GM12873 (cell line): ENCODE results near the gene GOLT1A.

Experiments used
- TF ChIP-seq, protein P1 (sequence below): IDR thresholded peaks from 2 replicates; pipeline ENCODE4 v1.5.1; 2012; ENCODE audit warnings: low read depth, mild to moderate bottlenecking, moderate library complexity, low read length, control low read depth; ENCODE audit not compliant: insufficient read depth; ENCODE audit errors: missing control alignments

GOLT1A gene

DNA sequence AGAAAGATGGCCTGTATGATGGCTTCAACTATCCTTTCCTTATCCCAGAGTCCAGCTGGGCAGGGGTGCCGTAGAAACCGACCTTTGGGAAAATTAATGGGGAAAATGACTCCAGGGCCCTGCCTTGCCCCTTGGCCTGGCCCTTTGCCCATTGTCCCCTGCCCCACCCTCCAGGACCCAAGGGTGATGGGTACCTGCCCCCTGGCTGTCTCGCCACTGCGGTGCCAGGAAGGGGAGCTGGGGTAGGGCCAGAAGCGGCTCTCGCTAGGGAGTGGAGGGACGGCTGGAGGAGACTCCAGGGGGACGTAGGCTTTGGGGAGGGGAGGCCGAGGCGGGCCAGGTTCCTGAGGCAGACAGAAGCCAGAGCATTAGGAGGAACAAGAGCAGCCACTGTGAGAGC lies 29.1 kb upstream of the GOLT1A start:
- TF ChIP-seq, protein P1, sequence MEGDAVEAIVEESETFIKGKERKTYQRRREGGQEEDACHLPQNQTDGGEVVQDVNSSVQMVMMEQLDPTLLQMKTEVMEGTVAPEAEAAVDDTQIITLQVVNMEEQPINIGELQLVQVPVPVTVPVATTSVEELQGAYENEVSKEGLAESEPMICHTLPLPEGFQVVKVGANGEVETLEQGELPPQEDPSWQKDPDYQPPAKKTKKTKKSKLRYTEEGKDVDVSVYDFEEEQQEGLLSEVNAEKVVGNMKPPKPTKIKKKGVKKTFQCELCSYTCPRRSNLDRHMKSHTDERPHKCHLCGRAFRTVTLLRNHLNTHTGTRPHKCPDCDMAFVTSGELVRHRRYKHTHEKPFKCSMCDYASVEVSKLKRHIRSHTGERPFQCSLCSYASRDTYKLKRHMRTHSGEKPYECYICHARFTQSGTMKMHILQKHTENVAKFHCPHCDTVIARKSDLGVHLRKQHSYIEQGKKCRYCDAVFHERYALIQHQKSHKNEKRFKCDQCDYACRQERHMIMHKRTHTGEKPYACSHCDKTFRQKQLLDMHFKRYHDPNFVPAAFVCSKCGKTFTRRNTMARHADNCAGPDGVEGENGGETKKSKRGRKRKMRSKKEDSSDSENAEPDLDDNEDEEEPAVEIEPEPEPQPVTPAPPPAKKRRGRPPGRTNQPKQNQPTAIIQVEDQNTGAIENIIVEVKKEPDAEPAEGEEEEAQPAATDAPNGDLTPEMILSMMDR: no peak

DNA sequence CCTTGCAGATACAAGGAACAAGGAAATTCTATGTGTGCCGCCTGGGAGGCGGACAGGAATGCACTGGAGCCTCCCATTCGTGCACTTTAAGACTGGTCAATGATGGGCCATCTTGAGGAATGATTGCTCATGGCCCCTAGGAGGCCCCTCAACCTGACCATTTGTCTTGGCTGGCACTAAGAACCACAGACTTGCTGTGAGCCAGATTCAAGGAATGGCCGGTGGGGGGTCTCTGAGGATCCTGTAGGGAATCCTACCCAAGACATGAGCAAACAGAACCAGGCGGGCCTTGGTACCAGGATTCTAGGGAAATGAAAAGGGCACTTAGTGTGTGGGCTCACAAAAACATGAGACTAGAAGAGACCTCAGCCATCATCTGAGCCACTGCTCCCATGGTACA lies 28.1 kb upstream of the GOLT1A start:
- TF ChIP-seq, protein P1: no peak

DNA sequence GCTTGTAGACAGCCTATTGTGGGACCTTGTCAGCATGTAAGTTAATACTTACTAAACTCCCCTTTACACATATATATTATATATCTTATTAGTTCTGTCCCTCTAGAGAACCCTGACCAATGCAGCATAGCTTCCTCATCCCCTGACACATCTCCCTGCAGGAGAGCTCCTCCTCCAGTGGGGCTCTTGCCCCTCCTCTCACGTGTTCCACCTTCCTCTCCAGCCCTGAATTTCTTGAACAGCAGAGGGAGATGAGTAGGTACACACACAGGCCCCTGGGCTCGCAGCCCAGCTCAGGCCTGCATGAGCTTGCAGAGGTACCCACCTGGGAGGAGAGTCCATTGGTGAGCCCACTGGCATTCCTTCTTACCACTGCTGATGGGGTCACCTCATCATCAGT lies 27.3 kb upstream of the GOLT1A start:
- TF ChIP-seq, protein P1: no peak

DNA sequence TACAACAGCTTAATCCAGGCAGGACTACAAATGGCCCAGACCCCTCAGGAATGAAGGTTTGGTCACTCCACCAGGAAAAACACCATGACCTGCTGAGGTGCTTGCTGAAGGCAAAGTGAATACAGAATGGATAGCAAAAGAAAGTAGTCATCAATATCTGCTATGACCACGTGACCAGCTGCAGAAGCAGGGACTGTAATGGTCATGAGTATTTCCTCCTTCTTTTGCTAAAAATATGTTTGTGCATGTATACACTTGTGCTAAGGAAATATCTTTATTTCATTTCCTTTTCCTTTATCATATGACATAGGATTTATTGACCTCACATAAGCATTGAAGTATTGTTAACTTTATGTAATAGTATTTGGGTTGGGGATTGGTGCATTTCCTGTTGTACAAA lies 26.4 kb upstream of the GOLT1A start:
- TF ChIP-seq, protein P1: no peak

DNA sequence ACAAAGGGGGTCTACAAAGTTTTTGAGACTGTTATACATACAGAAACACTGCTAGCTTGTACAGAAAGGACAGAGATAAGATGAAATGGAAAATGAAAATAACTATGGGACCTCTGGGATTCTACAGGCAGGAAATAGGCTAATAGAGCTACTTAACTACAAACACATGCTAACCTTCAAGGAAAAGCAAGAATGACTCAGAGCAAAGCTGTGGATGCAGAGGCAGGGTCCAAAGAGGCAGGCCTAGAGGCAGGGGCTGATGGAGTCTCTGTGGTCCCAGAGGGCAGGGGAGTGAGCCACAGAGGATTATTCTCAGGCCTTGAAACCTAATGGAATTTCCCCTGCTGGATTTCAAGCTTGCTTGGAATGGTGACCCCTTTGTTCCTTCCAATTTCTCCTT lies 18.7 kb upstream of the GOLT1A start:
- TF ChIP-seq, protein P1: no peak

DNA sequence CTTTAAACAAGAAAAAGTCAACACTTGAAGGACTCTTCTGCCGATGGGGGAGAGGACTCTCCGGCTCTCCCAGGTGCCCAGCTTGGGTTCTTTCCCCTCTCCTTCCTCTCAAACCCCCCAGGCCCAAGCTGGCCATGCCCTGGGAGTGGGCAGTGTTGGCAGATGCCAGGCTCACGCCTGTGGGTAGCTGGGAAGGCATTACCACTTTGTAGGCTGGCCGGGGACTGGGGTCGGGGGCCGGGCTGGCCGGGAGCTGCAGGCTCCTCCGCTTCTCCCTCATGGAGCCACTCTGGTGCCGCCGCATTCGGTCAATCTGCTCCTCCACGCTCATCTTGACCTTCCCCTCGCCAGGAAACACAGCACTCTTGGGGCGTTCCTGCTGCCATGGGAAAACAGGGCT lies 16.4 kb upstream of the GOLT1A start:
- TF ChIP-seq, protein P1: no peak

DNA sequence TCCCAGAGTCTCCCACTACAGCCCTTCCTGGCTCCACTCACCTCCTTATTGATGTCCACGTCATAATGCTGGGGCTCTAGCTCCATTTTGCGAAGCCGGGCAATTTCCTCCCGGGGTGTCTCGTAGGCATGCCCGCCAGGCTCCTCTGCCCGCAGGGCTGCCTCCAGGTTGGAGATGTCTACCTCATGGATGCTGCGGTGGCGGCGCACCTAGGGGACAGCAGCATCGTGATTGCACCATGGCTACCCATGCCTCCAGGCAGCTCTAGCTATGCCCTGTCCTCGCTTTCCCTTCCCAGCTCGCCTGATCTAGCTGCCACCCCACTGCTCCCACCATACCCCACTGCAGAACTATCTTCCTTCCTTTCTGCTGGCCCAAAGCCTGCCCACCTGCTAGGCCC lies 15.1 kb upstream of the GOLT1A start:
- TF ChIP-seq, protein P1: no peak
